HepG2 (cell line): ENCODE data around the gene FSHR. TPM values are rescaled to one million over a fixed set of nuclear protein-coding genes. Genes with fewer than 3 reads are reported as not detected.

Experiments
- ATAC-seq: fragments of 200-7000 bp; cut with Tn5 transposase; 3 replicates; pipeline ENCODE4 v1.9.1; 2020; ENCODE audit warnings: mild to moderate bottlenecking, moderate library complexity
- BruUV-seq: library from RNA; stranded (reverse); fragments of 400-500 nt; replicated peaks from 2 replicates; lab custom pipeline; 2021; lab: Mats Ljungman, UMichigan
- CTCF ChIA-PET: fragments of 300-600 bp; formaldehyde crosslinking; extraction: SDS; loops from one replicate; lab custom pipeline; 2021; ENCODE audit warnings: low total read pairs, inconsistent platforms, low intra/inter-chr PET ratio; lab: Yijun Ruan, JAX
- POLR2A ChIA-PET: fragments of 350-600 bp; sonication (Branson Sonifier 250); formaldehyde crosslinking; loops from one replicate; lab custom pipeline; 2020; ENCODE audit warnings: antibody characterized with exemption, inconsistent platforms; lab: Yijun Ruan, JAX
- DNase-seq: peaks from one replicate; pipeline ENCODE4 v3.0.0-alpha.2; 2015; ENCODE audit warnings: low spot score
- FAIRE-seq: peaks from 3 replicates; lab custom pipeline; 2011; peaks lifted over from hg19 to GRCh38; lab: Jason Lieb, UNC
- H2AFZ ChIP-seq: one replicate; pipeline ENCODE4 v1.6.1; 2011; ENCODE audit warnings: low read length, inconsistent platforms
- H3K27ac ChIP-seq: fragments of 300-600 bp; 3 replicates; pipeline ENCODE4 v1.8.0; 2011; ENCODE audit warnings: mixed run types, mild to moderate bottlenecking, mixed read lengths, low read length, inconsistent platforms; ENCODE audit not compliant: insufficient read depth; ENCODE audit errors: extremely low read length
- H3K27me3 ChIP-seq, 2 experiments: fragments of 200-600 bp in 1 of 2; 2 replicates in 1 of 2; 3 replicates in 1 of 2; pipeline versions ENCODE4 v1.6.0 to v1.8.0; 2011; ENCODE audit warnings: low read length in 2 of 2, mild to moderate bottlenecking in 2 of 2, moderate library complexity in 2 of 2, inconsistent platforms in 1 of 2; ENCODE audit not compliant: insufficient read depth in 2 of 2, control insufficient read depth in 1 of 2
- H3K36me3 ChIP-seq, 2 experiments: fragments of 200-600 bp in 1 of 2; replicated peaks in 1 of 2; 2 replicates in 1 of 2; 3 replicates in 1 of 2; pipeline versions ENCODE4 v1.5.1 to v1.8.0; 2011; ENCODE audit warnings: low read length in 2 of 2, inconsistent platforms in 1 of 2; ENCODE audit not compliant: insufficient read depth in 2 of 2, control insufficient read depth in 1 of 2
- H3K4me1 ChIP-seq: 2 replicates; pipeline ENCODE4 v1.5.1; 2012; ENCODE audit warnings: low read length, inconsistent platforms; ENCODE audit not compliant: insufficient read depth
- H3K4me2 ChIP-seq: 2 replicates; pipeline ENCODE4 v1.6.0; 2011; ENCODE audit warnings: low read depth, low read length, inconsistent platforms
- H3K4me3 ChIP-seq, 3 experiments: fragments of 200-600 bp in 1 of 3; sonication (generic), shearing (Covaris generic) in 1 of 3; replicated peaks in 1 of 3; 2 replicates each; pipeline ENCODE4 v1.5.1; 2011 to 2016; ENCODE audit warnings: low read length in 3 of 3, inconsistent platforms in 2 of 3, low read depth in 2 of 3, mild to moderate bottlenecking in 2 of 3, control low read depth in 1 of 3, mixed read lengths in 1 of 3; ENCODE audit not compliant: insufficient read depth in 1 of 3
- H3K79me2 ChIP-seq: one replicate; pipeline ENCODE4 v1.6.1; 2011; ENCODE audit warnings: low read length, inconsistent platforms; ENCODE audit not compliant: insufficient read depth
- H3K9ac ChIP-seq: 2 replicates; pipeline ENCODE4 v1.6.0; 2011; ENCODE audit warnings: mild to moderate bottlenecking, low read depth, low read length, inconsistent platforms; ENCODE audit not compliant: insufficient read depth
- H3K9me3 ChIP-seq: 2 replicates; pipeline ENCODE4 v1.5.1; 2012; ENCODE audit warnings: mild to moderate bottlenecking, low read length
- H4K20me1 ChIP-seq: 2 replicates; pipeline ENCODE4 v1.6.0; 2011; ENCODE audit warnings: inconsistent platforms, mild to moderate bottlenecking, low read length, moderate library complexity; ENCODE audit not compliant: insufficient read depth
- AFF4 ChIP-seq: sonication (generic); formaldehyde crosslinking; IDR thresholded peaks from 2 replicates; pipeline ENCODE4 v1.4.0; 2020; ENCODE audit warnings: missing genetic modification reagents
- ERF ChIP-seq: IDR thresholded peaks from 2 replicates; pipeline ENCODE4 v1.6.1; 2018; ENCODE audit warnings: missing biosample characterization, missing genetic modification reagents
- GRHL1 ChIP-seq: sonication (generic); formaldehyde crosslinking; conservative IDR thresholded peaks from 2 replicates; pipeline ENCODE4 v1.8.0; 2022; ENCODE audit warnings: missing genetic modification reagents
- RARG ChIP-seq: sonication (generic); formaldehyde crosslinking; IDR thresholded peaks from 2 replicates; pipeline ENCODE4 v1.4.0; 2020; ENCODE audit warnings: low read depth, mild to moderate bottlenecking, missing genetic modification reagents
- RBAK ChIP-seq: sonication (generic); formaldehyde crosslinking; IDR thresholded peaks from 2 replicates; pipeline ENCODE4 v1.5.1; 2020; ENCODE audit warnings: mild to moderate bottlenecking, missing genetic modification reagents
- RFXAP ChIP-seq: sonication (generic); formaldehyde crosslinking; IDR thresholded peaks from 2 replicates; pipeline ENCODE4 v1.4.0; 2020; ENCODE audit warnings: missing genetic modification reagents, borderline replicate concordance
- SALL2 ChIP-seq: sonication (generic); formaldehyde crosslinking; IDR thresholded peaks from 2 replicates; pipeline ENCODE4 v1.8.1; 2023; ENCODE audit warnings: mild to moderate bottlenecking, missing genetic modification reagents, inconsistent platforms
- SMARCC2 ChIP-seq: fragments of 450-650 bp; IDR thresholded peaks from 2 replicates; pipeline ENCODE4 v1.6.1; 2017; ENCODE audit warnings: antibody characterized with exemption, mild to moderate bottlenecking
- ZBTB44 ChIP-seq: sonication (generic); formaldehyde crosslinking; IDR thresholded peaks from 2 replicates; pipeline ENCODE4 v1.4.0; 2020; ENCODE audit warnings: missing genetic modification reagents
- ZIK1 ChIP-seq: sonication (generic); formaldehyde crosslinking; IDR thresholded peaks from 2 replicates; pipeline ENCODE4 v1.5.0; 2020; ENCODE audit warnings: mild to moderate bottlenecking, low read depth, missing genetic modification reagents, borderline replicate concordance
- ZNF253 ChIP-seq: sonication (generic); formaldehyde crosslinking; IDR thresholded peaks from 2 replicates; pipeline ENCODE4 v1.8.0; 2022; ENCODE audit warnings: mild to moderate bottlenecking, missing genetic modification reagents, borderline replicate concordance
- ZNF557 ChIP-seq: sonication (generic); formaldehyde crosslinking; IDR thresholded peaks from 2 replicates; pipeline ENCODE4 v1.4.0; 2020; ENCODE audit warnings: missing genetic modification reagents
- ZNF737 ChIP-seq: sonication (generic); formaldehyde crosslinking; IDR thresholded peaks from 2 replicates; pipeline ENCODE4 v1.5.0; 2020; ENCODE audit warnings: missing genetic modification reagents, mild to moderate bottlenecking, borderline replicate concordance
- WGBS: methylation state at CpG from one replicate; pipeline ENCODE4 v1.1.6; 2017; ENCODE audit warnings: low lambda C conversion rate; 5-methylcytosine and 5-hydroxymethylcytosine counted together
- in situ Hi-C: cut with HindIII; loops from 2 replicates; pipeline ENCODE4 v1.10.0; 2017; ENCODE audit warnings: low pct_unique_long_range_greater_than_20kb; ENCODE audit not compliant: extremely low pct_ligation_motif_present
- intact Hi-C: fragments of 100-400 bp; cut with micrococcal nuclease; formaldehyde crosslinking; loops from one replicate; pipeline ENCODE4 v1.10.0; 2022; ENCODE audit not compliant: unreplicated experiment
- polyA plus RNA-seq, 8 experiments: library from polyadenylated mRNA; depleted of rRNA in 3 of 8; stranded (reverse) in 7 of 8; unstranded in 1 of 8; fragments of >200 nt; fragmentation: Illumina TruSeq in 4 of 8; extraction: Trizol in 4 of 8; gene quantifications; 2 replicates each; pipeline versions ENCODE4 v1.2.1 to v1.2.3, GENCODE V29; 2011 to 2016; ENCODE audit warnings: low read depth in 4 of 8, missing spikeins in 1 of 8, mixed read lengths in 1 of 8; ENCODE audit not compliant: insufficient read depth in 1 of 8
- total RNA-seq, 5 experiments: library from RNA; depleted of rRNA; stranded (reverse); fragments of >200 nt; fragmentation: Illumina TruSeq; extraction: Trizol; gene quantifications; 2 replicates each; pipeline ENCODE4 v1.2.3, GENCODE V29; 2016; ENCODE audit warnings: low read depth in 1 of 5

The FSHR gene
- total and polyA plus RNA-seq, 2 of the 13 experiments (the other 11 are each of a cell fraction or from before 2014, with no cell fraction given) = not detected

- Histone ChIP-seq H3K36me3 (no peaks in the 10 kb centered on the region), H3K27ac (no peak overlapping the region), H3K9ac (no peak overlapping the region), H3K4me3 (no peak overlapping the region), H3K4me2 (no peak overlapping the region), H4K20me1 (no peaks in the 10 kb centered on the region), H3K4me1 (no peaks in the 10 kb centered on the region), H3K79me2 (no peaks in the 10 kb centered on the region), H3K27me3 (no peaks in the 10 kb centered on the region), H2AFZ (no peak overlapping the region), H3K9me3 (no peaks in the 10 kb centered on the region)
- 6% methylated on average over 3 of the region's 3 CpGs for WGBS
- FAIRE-seq (no peak), DNase-seq (no peak), ATAC-seq (no peak)
- POLR2A ChIA-PET = no interaction called here
- intact Hi-C loops = no loop called here
- TF ChIP-seq ZNF253 (no peak), ZNF557 (CRISPR knock-in tag) (no peak), ZIK1 (no peak), RBAK (CRISPR knock-in tag) (no peak), GRHL1 (CRISPR knock-in tag) (no peak), ERF (CRISPR knock-in tag) (no peak)
- in situ Hi-C loops = no loop called here
- CTCF ChIA-PET = no interaction called here
- BruUV-seq = no TSS peak
These were observed 11.3 kb upstream of the FSHR start for GRCh38 chr2:49165662-49166061.

- Histone ChIP-seq H3K9me3 (no peaks in the 10 kb centered on the region), H3K79me2 (no peaks in the 10 kb centered on the region), H3K4me3 (no peak overlapping the region), H3K27me3 (no peaks in the 10 kb centered on the region), H3K9ac (no peak overlapping the region), H4K20me1 (no peaks in the 10 kb centered on the region), H2AFZ (no peak overlapping the region), H3K4me2 (no peak overlapping the region), H3K27ac (no peak overlapping the region), H3K4me1 (no peaks in the 10 kb centered on the region), H3K36me3 (no peaks in the 10 kb centered on the region)
- FAIRE-seq (no peak), DNase-seq (no peak), ATAC-seq (no peak)
- WGBS = 2% methylated on average over 1 of the region's 1 CpG
- BruUV-seq = no TSS peak
- in situ Hi-C loops = no loop called here
- POLR2A ChIA-PET = no interaction called here
- CTCF ChIA-PET = no interaction called here
- intact Hi-C loops = no loop called here
- TF ChIP-seq AFF4 (no peak), RARG (CRISPR knock-in tag) (no peak), RFXAP (CRISPR knock-in tag) (no peak), SALL2 (CRISPR knock-in tag) (no peak), ZNF737 (CRISPR knock-in tag) (no peak), ZBTB44 (CRISPR knock-in tag) (no peak), SMARCC2 (no peak)
These were observed 10.4 kb upstream of the FSHR start for GRCh38 chr2:49164729-49165128.
